GM12875 (cell line): ENCODE measurements around the gene APP.

Experiments
- H3K4me3 ChIP-seq: one replicate; pipeline ENCODE4 v1.5.1; 2011; ENCODE audit warnings: low read depth, low read length, control low read depth
- CTCF ChIP-seq: IDR thresholded peaks from 2 replicates; pipeline ENCODE4 v1.5.1; 2011; ENCODE audit warnings: low read depth, mild to moderate bottlenecking, control low read depth, inconsistent platforms, low read length, moderate library complexity, borderline replicate concordance; ENCODE audit not compliant: insufficient read depth

APP gene

GRCh38 chr21:26130249-26130881, 40.2 kb downstream of the APP start:
- no peak overlapping the region for H3K4me3 ChIP-seq

DNA sequence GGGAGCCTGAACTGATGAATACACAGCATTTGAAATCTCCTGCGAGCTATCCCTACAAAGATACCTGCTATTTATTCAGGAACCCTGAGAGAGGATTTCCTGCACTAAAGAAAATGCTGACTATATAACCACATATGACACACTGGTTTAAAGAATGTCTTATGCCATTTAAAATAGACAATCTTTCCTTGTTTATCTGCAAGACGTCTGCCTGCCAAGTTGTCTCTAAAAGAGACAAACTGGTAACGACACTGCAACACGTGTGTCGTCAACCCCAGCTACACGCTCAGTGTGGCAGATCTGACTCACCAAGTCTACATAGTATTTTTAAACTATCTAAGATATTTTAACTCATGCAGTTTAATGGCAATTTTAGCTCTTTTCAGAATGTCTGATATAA, 42.7 kb downstream of the APP start:
- no peak for TF ChIP-seq CTCF
- H3K4me3 ChIP-seq: no peak overlapping the region

More at GRCh38 chr21:26130249-26130881, 40.2 kb downstream of the APP start:
- no peak for TF ChIP-seq CTCF

- H3K4me3 ChIP-seq: no peak overlapping the region
Observed at GRCh38 chr21:26127073-26127814, 43.3 kb downstream of the APP start.

DNA sequence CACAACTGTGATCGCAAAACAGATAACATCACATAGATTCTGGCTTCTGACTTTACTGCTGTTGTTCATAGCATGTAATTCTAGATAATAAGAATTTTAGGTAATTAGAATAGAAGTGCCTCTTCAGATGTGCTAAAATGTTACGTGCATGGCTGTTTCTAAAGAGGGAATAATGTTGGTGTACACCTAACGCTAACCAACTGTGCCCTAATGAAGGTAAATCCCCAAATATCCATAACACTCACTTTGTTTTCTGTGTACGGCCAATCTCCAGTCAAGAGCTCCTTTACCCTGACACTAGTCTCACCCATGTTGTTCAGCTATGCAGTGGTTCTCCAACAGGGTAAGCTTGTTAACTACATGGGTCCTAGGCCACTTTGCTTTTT, 44.4 kb downstream of the APP start:
- H3K4me3 ChIP-seq: no peak overlapping the region
- no peak for TF ChIP-seq CTCF

More at GRCh38 chr21:26127073-26127814, 43.3 kb downstream of the APP start:
- no peak for TF ChIP-seq CTCF

GRCh38 chr21:26125433-26126167, 45.0 kb downstream of the APP start:
- no peak for TF ChIP-seq CTCF
- H3K4me3 ChIP-seq: no peak overlapping the region

GRCh38 chr21:26124896-26125295, 45.7 kb downstream of the APP start:
- no peak overlapping the region for H3K4me3 ChIP-seq
- no peak for TF ChIP-seq CTCF
